ENCODE data around the gene RBM14. TPM values are rescaled to one million over a fixed set of nuclear protein-coding genes. Genes with fewer than 3 reads are reported as not detected.

The RBM14 gene, protein sequence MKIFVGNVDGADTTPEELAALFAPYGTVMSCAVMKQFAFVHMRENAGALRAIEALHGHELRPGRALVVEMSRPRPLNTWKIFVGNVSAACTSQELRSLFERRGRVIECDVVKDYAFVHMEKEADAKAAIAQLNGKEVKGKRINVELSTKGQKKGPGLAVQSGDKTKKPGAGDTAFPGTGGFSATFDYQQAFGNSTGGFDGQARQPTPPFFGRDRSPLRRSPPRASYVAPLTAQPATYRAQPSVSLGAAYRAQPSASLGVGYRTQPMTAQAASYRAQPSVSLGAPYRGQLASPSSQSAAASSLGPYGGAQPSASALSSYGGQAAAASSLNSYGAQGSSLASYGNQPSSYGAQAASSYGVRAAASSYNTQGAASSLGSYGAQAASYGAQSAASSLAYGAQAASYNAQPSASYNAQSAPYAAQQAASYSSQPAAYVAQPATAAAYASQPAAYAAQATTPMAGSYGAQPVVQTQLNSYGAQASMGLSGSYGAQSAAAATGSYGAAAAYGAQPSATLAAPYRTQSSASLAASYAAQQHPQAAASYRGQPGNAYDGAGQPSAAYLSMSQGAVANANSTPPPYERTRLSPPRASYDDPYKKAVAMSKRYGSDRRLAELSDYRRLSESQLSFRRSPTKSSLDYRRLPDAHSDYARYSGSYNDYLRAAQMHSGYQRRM
- 100 to 1,000 TPM in 1 of 6 donors, 10 to 100 TPM in 5; 45.7 to 114 (median 73.1) TPM for total RNA-seq

DNA sequence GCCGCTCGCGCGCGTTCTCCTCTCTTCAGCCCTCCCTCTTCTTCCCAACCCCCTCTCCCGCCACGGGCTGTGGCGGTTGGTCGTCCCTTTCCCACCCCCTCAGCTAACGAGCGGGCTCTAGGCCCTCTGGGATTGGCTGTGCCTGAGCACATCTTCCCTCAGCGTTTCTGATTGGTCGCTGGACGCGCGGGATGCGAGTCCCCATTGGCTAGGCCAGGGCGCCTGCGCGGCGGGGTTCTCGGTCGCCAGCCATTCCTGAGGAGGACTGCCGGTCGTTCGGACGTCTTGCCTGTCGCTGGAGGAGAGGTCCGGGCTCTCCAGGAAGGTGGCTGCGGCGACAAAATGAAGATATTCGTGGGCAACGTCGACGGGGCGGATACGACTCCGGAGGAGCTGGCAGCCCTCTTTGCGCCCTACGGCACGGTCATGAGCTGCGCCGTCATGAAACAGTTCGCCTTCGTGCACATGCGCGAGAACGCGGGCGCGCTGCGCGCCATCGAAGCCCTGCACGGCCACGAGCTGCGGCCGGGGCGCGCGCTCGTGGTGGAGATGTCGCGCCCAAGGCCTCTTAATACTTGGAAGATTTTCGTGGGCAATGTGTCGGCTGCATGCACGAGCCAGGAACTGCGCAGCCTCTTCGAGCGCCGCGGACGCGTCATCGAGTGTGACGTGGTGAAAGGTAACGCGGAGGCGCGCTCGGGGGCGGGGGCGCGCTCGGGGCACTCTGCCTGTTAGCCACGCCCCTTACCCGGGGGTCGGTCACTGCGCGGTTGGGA is at the start of gene RBM14:
Gene RBM14 (plus strand): TSS at position 252 of the 776 bp plus-strand sequence. CDS start 91 bp downstream, at position 343.
- WGBS, 2 donors, result 0 to 1% methylated on average over 20 to 37 of the region's 90 CpGs
- ATAC-seq (ENCODE audit: low FRiP score in 2 of 2) (peak; percentile 97 to 98), DNase-seq (peak; percentile 98 to 99)
- H3K4me1 ChIP-seq, result peaks cover 40 to 50% (median 44%) of the 10 kb centered on the region in 4 donors
- no peaks in the 10 kb centered on the region for H3K9me3 ChIP-seq
- peaks cover 0 to 16% (median 0%) of the 10 kb centered on the region in 4 donors for H3K36me3 ChIP-seq
- H3K27ac ChIP-seq, result peak within 1 kb of the TSS; percentile 95 to 97 (median 96)
- peak within 1 kb of the TSS; percentile 69 to 88 (median 77) for H3K4me3 ChIP-seq
- TF ChIP-seq, protein P1, sequence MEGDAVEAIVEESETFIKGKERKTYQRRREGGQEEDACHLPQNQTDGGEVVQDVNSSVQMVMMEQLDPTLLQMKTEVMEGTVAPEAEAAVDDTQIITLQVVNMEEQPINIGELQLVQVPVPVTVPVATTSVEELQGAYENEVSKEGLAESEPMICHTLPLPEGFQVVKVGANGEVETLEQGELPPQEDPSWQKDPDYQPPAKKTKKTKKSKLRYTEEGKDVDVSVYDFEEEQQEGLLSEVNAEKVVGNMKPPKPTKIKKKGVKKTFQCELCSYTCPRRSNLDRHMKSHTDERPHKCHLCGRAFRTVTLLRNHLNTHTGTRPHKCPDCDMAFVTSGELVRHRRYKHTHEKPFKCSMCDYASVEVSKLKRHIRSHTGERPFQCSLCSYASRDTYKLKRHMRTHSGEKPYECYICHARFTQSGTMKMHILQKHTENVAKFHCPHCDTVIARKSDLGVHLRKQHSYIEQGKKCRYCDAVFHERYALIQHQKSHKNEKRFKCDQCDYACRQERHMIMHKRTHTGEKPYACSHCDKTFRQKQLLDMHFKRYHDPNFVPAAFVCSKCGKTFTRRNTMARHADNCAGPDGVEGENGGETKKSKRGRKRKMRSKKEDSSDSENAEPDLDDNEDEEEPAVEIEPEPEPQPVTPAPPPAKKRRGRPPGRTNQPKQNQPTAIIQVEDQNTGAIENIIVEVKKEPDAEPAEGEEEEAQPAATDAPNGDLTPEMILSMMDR (IDR thresholded peaks at IDR 0.05), result peak in 1 of 6 experiments; percentile 23
- TF ChIP-seq EP300 (IDR thresholded peaks at IDR 0.05) (peak in 1 of 4 donors; percentile 78), POLR2AphosphoS5 (IDR thresholded peaks at IDR 0.05) (peak; percentile 99 to 100), POLR2A (IDR thresholded peaks at IDR 0.05) (peak in 3 of 4 donors; percentile 96 to 100 (median 99))
- no peaks in the 10 kb centered on the region for H3K27me3 ChIP-seq

DNA sequence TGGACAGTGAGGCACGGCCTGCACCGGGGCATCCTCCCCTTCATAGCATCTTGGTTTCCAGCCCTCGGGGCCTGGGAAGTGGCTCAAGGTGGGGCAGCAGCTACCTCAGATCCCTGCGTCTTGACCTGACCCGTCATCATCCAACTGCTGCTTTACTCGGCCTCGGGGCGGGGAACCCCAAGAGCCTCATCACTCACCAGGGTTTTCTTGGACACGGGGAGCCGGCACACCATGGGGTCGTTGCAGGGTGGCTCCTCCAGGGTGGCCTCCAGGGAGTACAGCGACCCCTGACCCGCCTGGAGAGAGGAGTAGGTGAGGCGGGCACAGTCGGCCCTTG is 48.7 kb upstream of the RBM14 start:
- no peak for DNase-seq
- 60 to 73% methylated on average over 4 to 15 of the region's 15 CpGs for WGBS, 2 donors

DNA sequence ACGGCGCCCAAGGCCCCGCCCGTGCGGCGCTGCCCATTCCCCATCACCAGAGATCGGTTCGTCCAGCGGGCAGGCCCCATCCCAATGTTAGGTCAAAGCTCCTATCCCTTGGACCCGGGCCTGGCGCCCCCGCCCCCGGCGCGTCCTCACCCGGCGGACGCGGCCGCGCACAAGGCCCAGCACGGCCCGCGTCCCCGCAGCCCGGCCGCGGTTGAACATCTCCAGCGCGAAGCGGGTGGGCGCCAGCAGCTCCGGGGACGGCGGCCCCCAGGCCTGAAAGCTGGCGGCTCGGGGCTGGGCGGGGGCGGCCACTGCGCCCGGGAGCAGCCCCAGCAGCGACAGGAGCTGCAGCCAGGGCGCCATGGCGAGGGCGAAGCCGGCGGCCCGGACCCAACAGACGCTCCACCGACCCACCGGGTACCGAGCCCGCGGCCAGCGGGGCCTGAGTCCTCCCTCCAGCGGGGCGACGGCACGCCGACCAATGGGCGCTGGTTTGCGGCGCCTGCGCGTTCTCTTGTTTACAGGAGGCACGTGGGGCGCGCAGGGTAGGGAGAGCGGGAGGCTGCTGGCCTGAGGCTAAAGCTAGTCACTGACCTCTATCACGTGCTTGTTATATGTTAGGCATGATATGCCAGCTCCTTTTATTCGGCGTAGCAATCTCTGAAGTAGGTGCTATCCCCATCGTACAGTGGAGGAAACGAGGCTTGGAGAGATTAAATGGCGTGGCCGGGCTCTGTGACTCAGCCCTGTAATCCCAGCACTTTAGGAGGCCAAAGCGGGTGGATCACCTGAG is 48.1 kb upstream of the RBM14 start, which contains the start of gene CTSF:
Gene CTSF (minus strand): TSS at position 483 of the 793 bp plus-strand sequence. CDS start 120 bp downstream, at position 363.
- no peaks in the 10 kb centered on the region for H3K9me3 ChIP-seq
- WGBS, 2 donors, result 11% methylated on average over 19 to 24 of the region's 77 CpGs
- peak within 1 kb of the TSS in 2 of 4 donors; percentile 30 to 68 for H3K27ac ChIP-seq
- peak within 1 kb of the TSS; percentile 64 to 77 (median 70) for H3K4me3 ChIP-seq
- no peaks in the 10 kb centered on the region for H3K27me3 ChIP-seq
- DNase-seq (peak; percentile 88 to 98), ATAC-seq (ENCODE audit: low FRiP score in 2 of 2) (peak; percentile 84 to 97)
- TF ChIP-seq EP300 (IDR thresholded peaks at IDR 0.05) (no peak), POLR2AphosphoS5 (IDR thresholded peaks at IDR 0.05) (peak in 1 of 2 donors; percentile 17), POLR2A (IDR thresholded peaks at IDR 0.05) (peak in 1 of 4 donors; percentile 57)
- peaks cover 0 to 8% (median 0%) of the 10 kb centered on the region in 4 donors for H3K36me3 ChIP-seq
- H3K4me1 ChIP-seq, result peaks cover 10 to 17% (median 12%) of the 10 kb centered on the region in 4 donors

More for the DNA sequence above, 48.7 kb upstream of the RBM14 start:
- peak overlapping the region; percentile 64 to 77 (median 70) for H3K4me3 ChIP-seq
- no peak for ATAC-seq (ENCODE audit: low FRiP score in 2 of 2)
- H3K9me3 ChIP-seq, result no peaks in the 10 kb centered on the region
- peaks cover 10 to 17% (median 12%) of the 10 kb centered on the region in 4 donors for H3K4me1 ChIP-seq
- H3K36me3 ChIP-seq, result peaks cover 0 to 8% (median 0%) of the 10 kb centered on the region in 4 donors
- peak overlapping the region in 2 of 4 donors; percentile 30 to 68 for H3K27ac ChIP-seq
- no peak for TF ChIP-seq POLR2A (IDR thresholded peaks at IDR 0.05)
- TF ChIP-seq POLR2AphosphoS5 (IDR thresholded peaks at IDR 0.05), result no peak
- TF ChIP-seq, protein P1 (IDR thresholded peaks at IDR 0.05), result no peak
- no peak for TF ChIP-seq EP300 (IDR thresholded peaks at IDR 0.05)
- H3K27me3 ChIP-seq, result no peaks in the 10 kb centered on the region

DNA sequence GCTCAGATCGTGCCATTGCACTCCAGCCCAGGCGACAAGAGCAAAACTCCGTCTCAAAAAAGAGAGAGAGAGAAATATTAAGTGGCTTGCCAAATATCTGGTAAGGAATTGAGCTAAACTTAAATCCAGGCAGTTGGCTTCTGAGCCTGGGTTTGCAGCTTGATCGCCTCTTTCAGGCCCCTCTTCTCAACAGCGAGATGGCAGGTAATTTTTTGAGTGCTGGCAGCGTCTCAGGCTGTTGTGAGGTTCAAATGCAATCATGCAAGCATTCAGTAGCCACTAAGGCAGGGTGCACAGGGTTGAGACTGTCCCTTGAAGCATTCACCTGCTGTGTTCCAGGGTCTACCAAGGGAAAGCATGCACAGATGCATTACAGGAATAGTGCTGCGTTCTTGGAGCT is 47.4 kb upstream of the RBM14 start:
- Histone ChIP-seq H3K27me3 (no peaks in the 10 kb centered on the region), H3K9me3 (no peaks in the 10 kb centered on the region), H3K4me1 (peaks cover 10 to 17% (median 12%) of the 10 kb centered on the region in 4 donors), H3K27ac (no peak overlapping the region), H3K4me3 (no peak overlapping the region), H3K36me3 (peaks cover 0 to 8% (median 0%) of the 10 kb centered on the region in 4 donors)
- DNase-seq (no peak), ATAC-seq (ENCODE audit: low FRiP score in 2 of 2) (no peak)
- no peak for TF ChIP-seq POLR2AphosphoS5 (IDR thresholded peaks at IDR 0.05)
- TF ChIP-seq, protein P1 (IDR thresholded peaks at IDR 0.05), result no peak
- TF ChIP-seq POLR2A (IDR thresholded peaks at IDR 0.05), result no peak
- TF ChIP-seq EP300 (IDR thresholded peaks at IDR 0.05), result no peak
- WGBS, 2 donors, result 81 to 89% methylated on average over 7 of the region's 7 CpGs
